ENCODE measurements around the gene TREML4. TPM values are rescaled to one million over a fixed set of nuclear protein-coding genes. Genes with fewer than 3 reads are reported as not detected.

The TREML4 gene
- total RNA-seq, 2 experiments from 2014 or later, result not detected

DNA sequence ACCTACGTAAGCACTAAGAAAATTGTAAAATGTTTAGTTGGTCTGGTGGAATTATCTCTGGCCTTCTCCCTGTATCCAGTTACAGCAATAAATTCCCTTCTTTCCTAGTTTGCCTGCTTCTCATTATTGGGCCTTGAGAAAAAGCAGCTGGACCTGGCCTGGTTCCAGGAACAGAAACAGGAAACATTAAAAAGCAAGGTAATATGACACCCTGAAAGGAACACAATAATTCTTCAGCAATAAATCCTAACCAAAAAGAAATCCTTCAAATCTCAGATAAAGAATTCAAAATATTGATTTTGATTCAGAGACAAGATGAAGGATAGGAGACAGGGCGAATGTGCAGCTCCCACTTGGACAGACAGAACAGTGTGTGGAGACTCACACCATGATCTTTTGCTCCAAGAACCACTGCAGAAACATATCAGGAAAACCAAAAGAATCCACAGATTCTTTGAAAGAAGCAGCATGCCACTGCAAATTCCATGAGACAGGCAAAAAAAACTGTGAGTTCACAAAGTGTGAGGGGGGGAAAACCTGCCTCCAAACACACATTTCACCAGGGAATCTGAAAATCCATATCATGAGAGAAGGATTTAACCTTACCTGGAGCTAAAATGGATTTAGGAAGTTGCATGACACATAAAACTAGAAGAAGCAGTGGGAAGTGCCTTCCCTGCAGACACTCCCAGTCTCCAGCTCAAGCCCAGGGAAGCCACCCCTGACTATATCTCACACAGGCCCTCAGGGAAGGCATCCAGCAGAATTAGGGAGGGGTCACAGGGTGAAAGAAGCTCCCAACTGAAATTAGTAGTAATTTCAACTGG, 29.4 kb downstream of the TREML4 start:
- Mint-ChIP-seq H3K4me1 (ENCODE audit: low read depth) (peaks cover 12% of the 10 kb centered on the region), H3K9me3 (ENCODE audit: insufficient read depth) (peaks cover 21% of the 10 kb centered on the region), H3K4me3 (no peak overlapping the region), H3K27me3 (ENCODE audit: low read depth) (peaks cover 25% of the 10 kb centered on the region), H3K27ac (no peak overlapping the region), H3K36me3 (ENCODE audit: low read depth) (peaks cover 7% of the 10 kb centered on the region)
- POLR2A ChIA-PET, result no interaction called here
- CTCF ChIA-PET, result interaction anchor here (1.2 kb wide), 1 partner anchor 20 kb away, joined by 3 read pairs; no protein-coding TSS in a partner anchor
- no peak for DNase-seq
- no peak for ATAC-seq

DNA sequence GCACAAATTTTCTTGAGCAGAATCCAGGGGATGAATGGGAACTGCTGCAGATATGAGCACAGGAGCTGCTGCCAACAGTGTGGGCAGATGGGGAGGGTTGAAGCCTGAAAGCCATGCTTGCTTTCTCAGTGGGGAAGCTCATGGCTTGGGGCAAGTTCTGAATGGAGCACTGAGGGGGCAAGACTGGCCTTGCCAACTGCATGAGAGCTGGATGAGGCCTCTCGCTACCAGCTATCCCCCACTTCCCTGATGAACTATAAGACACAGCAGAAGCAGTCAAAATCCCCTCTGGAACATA, 30.0 kb downstream of the TREML4 start:
- no peak for ATAC-seq
- H3K9me3 Mint-ChIP-seq (ENCODE audit: insufficient read depth), result peaks cover 24% of the 10 kb centered on the region
- peaks cover 22% of the 10 kb centered on the region for H3K27me3 Mint-ChIP-seq (ENCODE audit: low read depth)
- DNase-seq, result no peak
- no peak overlapping the region for H3K4me3 Mint-ChIP-seq
- CTCF ChIA-PET, result interaction anchor here (1.2 kb wide), 1 partner anchor 20 kb away, joined by 3 read pairs; no protein-coding TSS in a partner anchor
- H3K36me3 Mint-ChIP-seq (ENCODE audit: low read depth), result peaks cover 9% of the 10 kb centered on the region
- peaks cover 12% of the 10 kb centered on the region for H3K4me1 Mint-ChIP-seq (ENCODE audit: low read depth)
- no peak overlapping the region for H3K27ac Mint-ChIP-seq
- POLR2A ChIA-PET, result no interaction called here

DNA sequence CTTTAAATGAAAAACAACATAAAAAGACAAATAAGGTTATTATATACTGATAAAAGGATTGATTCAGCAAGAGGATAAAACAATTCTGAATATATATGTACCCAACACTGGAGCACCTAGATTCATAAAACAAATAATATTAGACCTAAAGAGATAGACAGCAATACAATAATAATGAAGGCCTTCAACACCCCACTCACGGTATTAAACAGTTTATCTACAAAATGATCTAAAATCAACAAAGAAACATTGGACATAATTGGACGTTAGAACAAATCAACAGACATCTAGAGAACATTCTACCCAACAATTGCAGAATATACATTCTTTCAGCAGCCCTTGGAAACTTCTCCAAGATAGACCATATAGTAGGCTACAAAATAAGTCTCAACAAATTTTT, 34.3 kb downstream of the TREML4 start:
- Mint-ChIP-seq H3K4me3 (no peak overlapping the region), H3K27ac (no peak overlapping the region), H3K9me3 (ENCODE audit: insufficient read depth) (peaks cover 32% of the 10 kb centered on the region), H3K4me1 (ENCODE audit: low read depth) (no peaks in the 10 kb centered on the region), H3K27me3 (ENCODE audit: low read depth) (peaks cover 34% of the 10 kb centered on the region), H3K36me3 (ENCODE audit: low read depth) (peaks cover 15% of the 10 kb centered on the region)
- ATAC-seq (no peak), DNase-seq (no peak)
- POLR2A ChIA-PET, result no interaction called here
- CTCF ChIA-PET, result interaction anchor here (1.1 kb wide), 1 partner anchor 16 kb away, joined by 3 read pairs; no protein-coding TSS in a partner anchor

DNA sequence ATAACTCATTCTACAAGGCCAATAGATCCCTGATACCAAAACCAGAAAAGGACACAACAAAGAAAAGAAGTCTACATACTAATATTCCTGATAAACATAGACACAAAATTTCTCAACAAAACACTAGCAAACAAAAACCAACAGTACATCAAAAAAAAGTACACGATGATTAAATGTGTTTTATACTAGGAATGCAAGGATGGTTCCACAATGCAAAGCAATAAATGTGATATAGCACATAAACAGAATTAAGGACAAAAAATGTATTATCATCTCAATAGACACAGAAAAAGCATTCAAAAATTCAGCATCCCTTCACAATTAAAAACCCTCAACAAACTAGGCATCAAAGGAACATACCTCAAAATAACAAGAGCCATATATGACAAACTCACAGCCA, 35.1 kb downstream of the TREML4 start:
- no peak overlapping the region for H3K27ac Mint-ChIP-seq
- DNase-seq (no peak), ATAC-seq (no peak)
- H3K36me3 Mint-ChIP-seq (ENCODE audit: low read depth), result peaks cover 15% of the 10 kb centered on the region
- H3K4me3 Mint-ChIP-seq, result no peak overlapping the region
- no peaks in the 10 kb centered on the region for H3K4me1 Mint-ChIP-seq (ENCODE audit: low read depth)
- ChIA-PET CTCF (no interaction called here), POLR2A (no interaction called here)
- H3K9me3 Mint-ChIP-seq (ENCODE audit: insufficient read depth), result peaks cover 32% of the 10 kb centered on the region
- peaks cover 34% of the 10 kb centered on the region for H3K27me3 Mint-ChIP-seq (ENCODE audit: low read depth)

DNA sequence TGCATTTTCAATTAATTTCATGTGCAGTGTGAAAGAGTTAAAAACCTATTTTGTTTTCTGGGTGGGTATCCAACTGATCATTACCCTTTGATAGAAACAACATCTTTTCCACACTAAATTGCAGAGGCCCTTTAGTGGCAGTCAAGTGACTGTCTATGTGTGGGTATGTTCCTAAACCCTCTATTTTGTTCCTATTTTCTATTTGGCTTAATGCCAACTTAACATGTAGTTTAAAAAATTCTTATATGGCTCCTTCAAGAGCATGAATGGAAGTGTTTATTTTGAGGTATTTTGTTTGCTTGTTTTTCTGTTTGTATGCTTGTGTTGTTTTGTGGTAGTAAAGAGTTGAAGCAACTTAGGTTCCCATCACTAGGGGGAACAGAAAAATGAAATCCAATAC, 38.4 kb downstream of the TREML4 start:
- peaks cover 12% of the 10 kb centered on the region for H3K36me3 Mint-ChIP-seq (ENCODE audit: low read depth)
- ChIA-PET POLR2A (no interaction called here), CTCF (no interaction called here)
- DNase-seq (no peak), ATAC-seq (no peak)
- peaks cover 21% of the 10 kb centered on the region for H3K9me3 Mint-ChIP-seq (ENCODE audit: insufficient read depth)
- H3K27ac Mint-ChIP-seq, result no peak overlapping the region
- H3K4me3 Mint-ChIP-seq, result no peak overlapping the region
- peaks cover 2% of the 10 kb centered on the region for H3K4me1 Mint-ChIP-seq (ENCODE audit: low read depth)
- peaks cover 20% of the 10 kb centered on the region for H3K27me3 Mint-ChIP-seq (ENCODE audit: low read depth)

DNA sequence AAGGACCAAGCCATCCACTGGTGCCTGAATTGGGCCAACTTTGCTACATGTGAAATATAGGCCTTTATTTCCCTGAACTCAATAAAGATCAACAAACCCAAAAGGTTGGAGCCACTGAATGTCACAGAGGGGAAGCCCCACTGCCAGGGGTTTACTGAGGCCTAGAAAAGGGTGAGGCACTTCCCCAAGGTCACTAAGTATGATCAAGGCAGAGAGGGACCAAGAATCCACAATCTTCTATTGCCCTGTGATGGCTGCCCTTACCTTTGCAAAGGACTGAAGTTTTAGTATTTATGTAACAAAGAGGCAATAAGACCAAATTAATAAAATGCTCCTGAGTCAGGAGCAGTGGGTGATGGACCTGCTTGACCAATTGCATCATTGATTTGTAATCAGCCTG, 40.3 kb downstream of the TREML4 start:
- Mint-ChIP-seq H3K4me1 (ENCODE audit: low read depth) (peaks cover 11% of the 10 kb centered on the region), H3K36me3 (ENCODE audit: low read depth) (peaks cover 3% of the 10 kb centered on the region), H3K4me3 (no peak overlapping the region), H3K27me3 (ENCODE audit: low read depth) (peaks cover 15% of the 10 kb centered on the region), H3K9me3 (ENCODE audit: insufficient read depth) (peaks cover 4% of the 10 kb centered on the region), H3K27ac (no peak overlapping the region)
- DNase-seq, result no peak
- ChIA-PET CTCF (interaction anchor here (0.7 kb wide), 1 partner anchor 10 kb away, joined by 3 read pairs; no protein-coding TSS in a partner anchor), POLR2A (no interaction called here)
- no peak for ATAC-seq

DNA sequence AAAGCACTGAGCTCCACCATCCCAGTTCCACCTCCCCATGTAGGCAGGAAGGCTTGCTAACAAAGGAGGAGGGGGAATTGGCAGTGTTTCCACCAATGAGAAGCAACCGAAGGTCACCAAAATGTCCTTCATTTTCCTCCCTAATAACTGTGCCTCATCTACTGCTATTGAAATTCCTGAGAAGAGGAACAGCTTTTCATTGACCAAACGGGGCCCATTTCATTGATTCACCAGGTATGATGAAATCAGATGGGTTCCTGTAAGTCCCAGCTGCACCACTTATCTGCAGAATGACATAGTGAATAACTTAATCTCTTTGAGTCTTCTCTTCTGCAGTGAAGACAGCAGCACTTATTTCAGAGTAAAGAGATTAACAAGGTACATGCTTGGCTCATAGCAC, 41.0 kb downstream of the TREML4 start:
- ATAC-seq, result no peak

DNA sequence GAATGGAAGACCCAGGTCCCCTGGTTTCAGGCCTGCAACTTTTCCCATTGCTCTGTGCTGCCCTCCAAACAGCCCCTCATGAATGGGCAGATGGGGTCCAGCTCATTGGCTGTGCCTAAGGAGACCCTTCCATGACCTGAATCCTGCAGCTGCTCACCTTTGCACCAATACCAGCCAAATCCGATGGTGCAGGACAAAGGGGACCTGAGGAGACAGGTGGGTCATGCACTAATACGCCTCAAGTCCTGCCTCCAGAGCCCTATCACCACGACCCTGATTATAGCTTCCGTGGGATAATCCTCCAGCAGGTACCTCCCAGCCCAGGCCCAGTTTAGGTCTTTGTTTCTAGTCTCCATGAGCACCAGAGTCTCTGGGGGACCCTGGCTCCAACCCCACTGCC, 41.6 kb downstream of the TREML4 start:
- H3K4me1 Mint-ChIP-seq (ENCODE audit: low read depth), result peaks cover 11% of the 10 kb centered on the region
- POLR2A ChIA-PET, result no interaction called here
- H3K9me3 Mint-ChIP-seq (ENCODE audit: insufficient read depth), result no peaks in the 10 kb centered on the region
- CTCF ChIA-PET, result interaction anchor here (1.2 to 1.3 kb wide), 2 partner anchors 50 to 87 kb away, joined by 3 to 4 read pairs; no protein-coding TSS in a partner anchor
- H3K4me3 Mint-ChIP-seq, result no peak overlapping the region
- no peaks in the 10 kb centered on the region for H3K36me3 Mint-ChIP-seq (ENCODE audit: low read depth)
- no peak overlapping the region for H3K27ac Mint-ChIP-seq
- H3K27me3 Mint-ChIP-seq (ENCODE audit: low read depth), result peaks cover 11% of the 10 kb centered on the region
- DNase-seq (no peak), ATAC-seq (no peak)

More for the DNA sequence above, 41.0 kb downstream of the TREML4 start:
- no peaks in the 10 kb centered on the region for H3K9me3 Mint-ChIP-seq (ENCODE audit: insufficient read depth)
- CTCF ChIA-PET, result interaction anchor here (0.7 to 1.3 kb wide), 3 partner anchors 9 to 87 kb away, joined by 3 to 4 read pairs (median 3); no protein-coding TSS in a partner anchor
- H3K36me3 Mint-ChIP-seq (ENCODE audit: low read depth), result no peaks in the 10 kb centered on the region
- no peak for DNase-seq
- no peak overlapping the region for H3K27ac Mint-ChIP-seq
- H3K4me3 Mint-ChIP-seq, result no peak overlapping the region
- POLR2A ChIA-PET, result no interaction called here
- peaks cover 11% of the 10 kb centered on the region for H3K4me1 Mint-ChIP-seq (ENCODE audit: low read depth)
- peaks cover 11% of the 10 kb centered on the region for H3K27me3 Mint-ChIP-seq (ENCODE audit: low read depth)

DNA sequence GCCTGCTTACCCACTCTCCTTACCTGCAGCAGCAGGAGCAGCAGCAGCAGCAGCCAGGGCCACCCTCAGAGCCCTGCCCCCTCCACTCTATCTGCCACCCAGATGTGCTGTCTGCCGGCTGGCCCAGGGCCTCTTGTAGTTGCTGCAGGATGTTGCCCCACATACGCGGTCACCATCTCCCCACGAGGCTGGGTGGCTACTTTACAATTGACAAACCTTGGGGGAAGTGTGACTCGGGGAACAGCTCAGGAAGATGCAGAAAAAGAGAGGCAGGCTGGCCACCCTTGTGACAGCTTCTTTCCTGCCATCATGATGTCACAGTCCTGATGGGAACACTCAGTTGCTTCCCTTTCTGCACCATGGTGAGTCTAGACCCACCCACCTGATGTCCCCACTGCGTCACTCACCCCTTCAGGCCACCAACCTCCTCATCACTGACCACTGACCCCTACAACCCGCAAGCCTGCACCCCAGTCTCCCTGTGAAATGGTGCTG, 43.8 kb downstream of the TREML4 start:
- peak; percentile 34 for DNase-seq

DNA sequence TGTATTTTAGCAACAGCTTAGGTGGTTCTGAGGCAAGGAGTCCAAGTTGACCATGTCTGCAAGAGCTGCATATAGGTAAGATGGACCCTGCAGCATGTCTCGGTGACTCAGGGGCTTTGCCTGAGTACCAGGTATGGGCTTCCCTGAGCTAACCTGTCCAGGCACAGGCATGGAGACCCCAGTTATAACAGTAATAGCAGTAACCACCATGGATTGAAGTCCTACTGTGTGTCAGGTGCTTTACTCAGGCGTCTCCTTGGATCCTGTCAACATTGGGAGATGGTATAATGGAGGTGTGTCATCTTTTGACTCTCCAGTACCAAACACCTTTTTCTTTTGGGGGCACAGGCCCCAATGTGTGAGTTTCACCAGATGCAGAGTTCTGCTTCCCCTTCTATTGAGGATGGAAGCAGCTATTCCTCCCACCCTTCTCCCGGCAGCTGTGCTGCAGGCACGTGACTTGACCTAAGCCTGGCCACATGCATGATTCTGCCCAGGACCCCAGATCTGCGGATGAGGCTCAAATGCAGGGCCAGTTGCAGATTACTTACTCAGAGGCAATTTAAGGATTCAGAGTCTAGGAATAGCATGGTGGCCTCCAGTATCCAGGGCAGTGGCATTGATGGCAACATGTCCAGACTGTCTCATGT, 44.6 kb downstream of the TREML4 start:
- ChIA-PET POLR2A (no interaction called here), CTCF (no interaction called here)
- Mint-ChIP-seq H3K4me1 (ENCODE audit: low read depth) (peaks cover 11% of the 10 kb centered on the region), H3K27ac (no peak overlapping the region), H3K27me3 (ENCODE audit: low read depth) (peaks cover 8% of the 10 kb centered on the region), H3K36me3 (ENCODE audit: low read depth) (no peaks in the 10 kb centered on the region), H3K9me3 (ENCODE audit: insufficient read depth) (no peaks in the 10 kb centered on the region), H3K4me3 (no peak overlapping the region)
- DNase-seq (no peak), ATAC-seq (no peak)

More for the DNA sequence above, 43.8 kb downstream of the TREML4 start:
- ChIA-PET POLR2A (no interaction called here), CTCF (no interaction called here)
- H3K4me1 Mint-ChIP-seq (ENCODE audit: low read depth), result peaks cover 11% of the 10 kb centered on the region
- peak overlapping the region; percentile 62 for H3K27ac Mint-ChIP-seq
- no peak overlapping the region for H3K4me3 Mint-ChIP-seq
- H3K9me3 Mint-ChIP-seq (ENCODE audit: insufficient read depth), result no peaks in the 10 kb centered on the region
- peaks cover 8% of the 10 kb centered on the region for H3K27me3 Mint-ChIP-seq (ENCODE audit: low read depth)
- H3K36me3 Mint-ChIP-seq (ENCODE audit: low read depth), result no peaks in the 10 kb centered on the region
- peak; percentile 53 for ATAC-seq

DNA sequence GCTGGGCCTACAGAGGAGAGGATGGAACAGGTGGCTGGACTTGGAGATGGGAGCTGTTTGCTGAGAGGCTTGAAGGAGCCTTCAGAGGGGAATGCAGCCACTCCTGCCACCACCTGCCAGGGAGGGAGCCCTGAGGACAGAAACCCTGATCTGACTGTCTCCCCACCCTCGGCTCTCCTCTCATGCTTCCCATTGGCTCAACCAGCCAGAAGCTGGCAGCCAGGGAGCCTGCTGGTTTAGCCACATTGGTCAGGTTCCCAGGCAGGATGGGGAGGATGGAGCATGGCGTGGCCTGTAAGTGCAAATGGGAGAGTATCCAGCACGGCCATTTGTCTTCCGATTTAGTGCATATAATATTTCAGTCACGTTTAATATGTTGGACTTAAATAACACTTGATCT, 45.6 kb downstream of the TREML4 start:
- ATAC-seq (no peak), DNase-seq (no peak)
- ChIA-PET POLR2A (no interaction called here), CTCF (interaction anchor here (1.1 to 1.2 kb wide), 2 partner anchors 33 to 44 kb away, joined by 4 to 5 read pairs; no protein-coding TSS in a partner anchor)
- Mint-ChIP-seq H3K4me1 (ENCODE audit: low read depth) (peaks cover 13% of the 10 kb centered on the region), H3K36me3 (ENCODE audit: low read depth) (no peaks in the 10 kb centered on the region), H3K4me3 (no peak overlapping the region), H3K27me3 (ENCODE audit: low read depth) (peaks cover 8% of the 10 kb centered on the region), H3K9me3 (ENCODE audit: insufficient read depth) (no peaks in the 10 kb centered on the region), H3K27ac (no peak overlapping the region)

DNA sequence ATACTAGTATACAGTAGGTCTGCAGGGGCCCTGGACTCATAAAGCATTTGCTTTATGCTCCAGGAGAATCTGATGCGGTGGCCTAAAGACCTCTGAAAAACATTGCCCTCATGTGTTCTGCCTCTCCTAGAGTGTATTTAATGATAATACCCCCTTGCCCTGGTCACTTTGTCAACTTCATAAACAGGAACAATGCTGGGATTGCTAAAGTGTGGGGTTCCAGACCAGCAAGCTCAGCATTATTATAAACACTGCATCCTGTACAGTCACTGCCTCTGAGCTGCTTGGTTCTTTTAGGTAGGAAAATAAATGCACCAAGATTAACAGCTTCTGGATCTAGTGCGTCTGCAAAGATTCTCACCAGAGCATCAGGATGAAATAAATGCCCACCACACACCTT, 46.1 kb downstream of the TREML4 start:
- H3K27ac Mint-ChIP-seq, result no peak overlapping the region
- POLR2A ChIA-PET, result no interaction called here
- H3K4me1 Mint-ChIP-seq (ENCODE audit: low read depth), result peaks cover 19% of the 10 kb centered on the region
- peaks cover 8% of the 10 kb centered on the region for H3K27me3 Mint-ChIP-seq (ENCODE audit: low read depth)
- no peaks in the 10 kb centered on the region for H3K9me3 Mint-ChIP-seq (ENCODE audit: insufficient read depth)
- no peak for ATAC-seq
- no peak overlapping the region for H3K4me3 Mint-ChIP-seq
- DNase-seq, result no peak
- CTCF ChIA-PET, result interaction anchor here (1.1 to 1.2 kb wide), 2 partner anchors 33 to 44 kb away, joined by 4 to 5 read pairs; no protein-coding TSS in a partner anchor
- no peaks in the 10 kb centered on the region for H3K36me3 Mint-ChIP-seq (ENCODE audit: low read depth)

Measured in activated CD8-positive, alpha-beta T cell treated with anti-CD3 and anti-CD28 coated beads, Interleukin-2, amount 10 ng/mL, durations not matched to agents 7 days and 5 days (primary cell).